Muscle of leg (tissue), 11 donors: ENCODE results near the gene SLC7A1. TPM values are rescaled to one million over a fixed set of nuclear protein-coding genes. Genes with fewer than 3 reads are reported as not detected.

Source experiments
- DNase-seq: peaks from one replicate; pipeline ENCODE4 v3.0.0; 2013
- H3K27ac ChIP-seq: one replicate; pipeline ENCODE4 v1.5.1; 2013; ENCODE audit warnings: mild to moderate bottlenecking, low read length, control low read depth
- H3K27me3 ChIP-seq: one replicate; pipeline ENCODE4 v1.6.1; 2013; ENCODE audit warnings: low read length; ENCODE audit not compliant: control insufficient read depth, insufficient read depth
- H3K36me3 ChIP-seq: one replicate; pipeline ENCODE4 v1.6.1; 2013; ENCODE audit warnings: low read length; ENCODE audit not compliant: control insufficient read depth, insufficient read depth
- H3K4me1 ChIP-seq: one replicate; pipeline ENCODE4 v1.6.1; 2013; ENCODE audit warnings: low read length; ENCODE audit not compliant: control insufficient read depth, insufficient read depth
- H3K4me3 ChIP-seq: one replicate; pipeline ENCODE4 v1.5.1; 2013; ENCODE audit warnings: low read length, control low read depth
- H3K9me3 ChIP-seq: replicated peaks from 2 replicates; pipeline ENCODE4 v1.6.1; 2013; ENCODE audit warnings: low read depth, low read length; ENCODE audit not compliant: control insufficient read depth
- WGBS: methylation state at CpG from one replicate; pipeline ENCODE4 v1.1.5; 2013; ENCODE audit warnings: missing lambda C conversion rate; ENCODE audit not compliant: insufficient coverage; 5-methylcytosine and 5-hydroxymethylcytosine counted together
- polyA plus RNA-seq, 8 donors: library from polyadenylated mRNA; unstranded; fragments of 120-200 nt; gene quantifications; one replicate each; pipeline versions ENCODE4 v1.2.1 to v1.2.3, GENCODE V29; 2013; ENCODE audit warnings: inconsistent platforms in 1 of 8, low replicate concordance in 1 of 8; ENCODE audit not compliant: insufficient read length in 8 of 8, insufficient read depth in 1 of 8
- total RNA-seq: library from RNA; stranded (reverse); fragments of 120-200 nt; gene quantifications from one replicate; pipeline ENCODE4 v1.2.4, GENCODE V29; 2013

SLC7A1 gene
- total and polyA plus RNA-seq, 9 donors = 3.6 to 12.5 (median 8.4) TPM

GRCh38 chr13:29573190-29573589 is 22.3 kb downstream of the SLC7A1 start:
- Histone ChIP-seq H3K27ac (no peak overlapping the region), H3K27me3 (no peaks in the 10 kb centered on the region), H3K4me1 (peaks cover 20% of the 10 kb centered on the region), H3K9me3 (no peaks in the 10 kb centered on the region), H3K36me3 (peaks cover 2% of the 10 kb centered on the region), H3K4me3 (no peak overlapping the region)
- 5% methylated on average over 6 of the region's 8 CpGs for WGBS
- peak; percentile 89 for DNase-seq

GRCh38 chr13:29572575-29572974 is 22.9 kb downstream of the SLC7A1 start:
- peaks cover 2% of the 10 kb centered on the region for H3K36me3 ChIP-seq
- peaks cover 19% of the 10 kb centered on the region for H3K4me1 ChIP-seq
- no peak overlapping the region for H3K27ac ChIP-seq
- no peaks in the 10 kb centered on the region for H3K27me3 ChIP-seq
- 63% methylated on average over 3 of the region's 5 CpGs for WGBS
- no peak overlapping the region for H3K4me3 ChIP-seq
- no peak for DNase-seq
- H3K9me3 ChIP-seq = no peaks in the 10 kb centered on the region

GRCh38 chr13:29571876-29572570 is 23.5 kb downstream of the SLC7A1 start:
- no peak for DNase-seq
- H3K4me3 ChIP-seq = no peak overlapping the region
- no peak overlapping the region for H3K27ac ChIP-seq
- H3K9me3 ChIP-seq = no peaks in the 10 kb centered on the region
- H3K36me3 ChIP-seq = peaks cover 2% of the 10 kb centered on the region
- 94% methylated on average over 13 of the region's 17 CpGs for WGBS
- no peaks in the 10 kb centered on the region for H3K27me3 ChIP-seq
- H3K4me1 ChIP-seq = peaks cover 14% of the 10 kb centered on the region

- Histone ChIP-seq H3K27ac (no peak overlapping the region), H3K36me3 (peaks cover 2% of the 10 kb centered on the region)
- DNase-seq = no peak
Measured at GRCh38 chr13:29570051-29570654, 25.3 kb downstream of the SLC7A1 start.

GRCh38 chr13:29569253-29570050 is 26.0 kb downstream of the SLC7A1 start:
- Histone ChIP-seq H3K27ac (no peak overlapping the region), H3K36me3 (peaks cover 2% of the 10 kb centered on the region), H3K4me3 (no peak overlapping the region), H3K27me3 (no peaks in the 10 kb centered on the region), H3K9me3 (no peaks in the 10 kb centered on the region), H3K4me1 (peaks cover 11% of the 10 kb centered on the region)
- DNase-seq = no peak
- 45% methylated on average over 3 of the region's 8 CpGs for WGBS

More at GRCh38 chr13:29570051-29570654, 25.3 kb downstream of the SLC7A1 start:
- H3K9me3 ChIP-seq = no peaks in the 10 kb centered on the region
- no peak overlapping the region for H3K4me3 ChIP-seq
- H3K4me1 ChIP-seq = peaks cover 11% of the 10 kb centered on the region
- WGBS = 92% methylated on average over 8 of the region's 15 CpGs
- H3K27me3 ChIP-seq = no peaks in the 10 kb centered on the region

GRCh38 chr13:29568731-29569130 is 26.8 kb downstream of the SLC7A1 start:
- no peaks in the 10 kb centered on the region for H3K9me3 ChIP-seq
- H3K27ac ChIP-seq = no peak overlapping the region
- no peaks in the 10 kb centered on the region for H3K27me3 ChIP-seq
- H3K4me3 ChIP-seq = no peak overlapping the region
- 79% methylated on average over 4 of the region's 9 CpGs for WGBS
- H3K36me3 ChIP-seq = peaks cover 2% of the 10 kb centered on the region
- peaks cover 15% of the 10 kb centered on the region for H3K4me1 ChIP-seq
- DNase-seq = no peak

- 78% methylated on average over 9 of the region's 9 CpGs for WGBS
- Histone ChIP-seq H3K27ac (no peak overlapping the region), H3K36me3 (peaks cover 2% of the 10 kb centered on the region), H3K9me3 (no peaks in the 10 kb centered on the region), H3K27me3 (no peaks in the 10 kb centered on the region), H3K4me1 (peaks cover 5% of the 10 kb centered on the region), H3K4me3 (no peak overlapping the region)
- no peak for DNase-seq
Measured at GRCh38 chr13:29567411-29567810, 28.1 kb downstream of the SLC7A1 start.

GRCh38 chr13:29566206-29566605 is 29.3 kb downstream of the SLC7A1 start:
- H3K4me1 ChIP-seq = peaks cover 5% of the 10 kb centered on the region
- no peak overlapping the region for H3K4me3 ChIP-seq
- no peaks in the 10 kb centered on the region for H3K9me3 ChIP-seq
- H3K36me3 ChIP-seq = peaks cover 2% of the 10 kb centered on the region
- no peaks in the 10 kb centered on the region for H3K27me3 ChIP-seq
- DNase-seq = no peak
- no peak overlapping the region for H3K27ac ChIP-seq
- 97% methylated on average over 4 of the region's 7 CpGs for WGBS

GRCh38 chr13:29564818-29565217 is 30.7 kb downstream of the SLC7A1 start:
- Histone ChIP-seq H3K4me1 (peaks cover 5% of the 10 kb centered on the region), H3K36me3 (no peaks in the 10 kb centered on the region), H3K27me3 (no peaks in the 10 kb centered on the region), H3K4me3 (no peak overlapping the region), H3K9me3 (no peaks in the 10 kb centered on the region), H3K27ac (no peak overlapping the region)
- DNase-seq = no peak

GRCh38 chr13:29564373-29564772 is 31.1 kb downstream of the SLC7A1 start:
- no peak for DNase-seq
- Histone ChIP-seq H3K4me1 (peaks cover 5% of the 10 kb centered on the region), H3K9me3 (no peaks in the 10 kb centered on the region), H3K4me3 (no peak overlapping the region), H3K27ac (no peak overlapping the region), H3K36me3 (no peaks in the 10 kb centered on the region), H3K27me3 (no peaks in the 10 kb centered on the region)
- no CpG with 5 or more reads among the region's 5 CpGs for WGBS
